MM.1S (cell line): Measurements from ENCODE around the gene HDLBP.

Experiments used
- EZH2 ChIP-seq: fragments of 300-600 bp; sonication (generic); optimal IDR thresholded peaks from 2 replicates; pipeline ENCODE3; 2017; ENCODE audit warnings: low read depth, mild to moderate bottlenecking, antibody characterized with exemption, low read length, mixed read lengths
- TF ChIP-seq, protein P1 (sequence below): fragments of 300-600 bp; sonication (generic); IDR thresholded peaks from 2 replicates; pipeline ENCODE4 v1.5.1; 2016; ENCODE audit warnings: antibody characterized with exemption, low read length, mixed read lengths

GRCh38 chr2:241315093-241315878 lies at the start of gene HDLBP:
- TF ChIP-seq, protein P1, sequence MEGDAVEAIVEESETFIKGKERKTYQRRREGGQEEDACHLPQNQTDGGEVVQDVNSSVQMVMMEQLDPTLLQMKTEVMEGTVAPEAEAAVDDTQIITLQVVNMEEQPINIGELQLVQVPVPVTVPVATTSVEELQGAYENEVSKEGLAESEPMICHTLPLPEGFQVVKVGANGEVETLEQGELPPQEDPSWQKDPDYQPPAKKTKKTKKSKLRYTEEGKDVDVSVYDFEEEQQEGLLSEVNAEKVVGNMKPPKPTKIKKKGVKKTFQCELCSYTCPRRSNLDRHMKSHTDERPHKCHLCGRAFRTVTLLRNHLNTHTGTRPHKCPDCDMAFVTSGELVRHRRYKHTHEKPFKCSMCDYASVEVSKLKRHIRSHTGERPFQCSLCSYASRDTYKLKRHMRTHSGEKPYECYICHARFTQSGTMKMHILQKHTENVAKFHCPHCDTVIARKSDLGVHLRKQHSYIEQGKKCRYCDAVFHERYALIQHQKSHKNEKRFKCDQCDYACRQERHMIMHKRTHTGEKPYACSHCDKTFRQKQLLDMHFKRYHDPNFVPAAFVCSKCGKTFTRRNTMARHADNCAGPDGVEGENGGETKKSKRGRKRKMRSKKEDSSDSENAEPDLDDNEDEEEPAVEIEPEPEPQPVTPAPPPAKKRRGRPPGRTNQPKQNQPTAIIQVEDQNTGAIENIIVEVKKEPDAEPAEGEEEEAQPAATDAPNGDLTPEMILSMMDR = peak; percentile 54
- no peak for TF ChIP-seq EZH2
